Dermis microvascular lymphatic vessel endothelial cell (primary cell): ENCODE measurements around the gene TAMALIN. TPM values are rescaled to one million over a fixed set of nuclear protein-coding genes. Genes with fewer than 3 reads are reported as not detected.

Experiments used
- DNase-seq, 2 donors: peaks; one replicate each; pipeline versions ENCODE4 v3.0.0 to v3.0.0-alpha.2; 2010; ENCODE audit warnings: low read depth in 2 of 2
- total RNA-seq: library from RNA; depleted of rRNA; stranded (reverse); fragments of >200 nt; gene quantifications from 2 replicates; pipeline ENCODE4 v1.2.1, GENCODE V29; 2014

Gene TAMALIN
- total RNA-seq, 1 donor from 2014 or later: 19.4 TPM

GRCh38 chr12:52013626-52014310 is 7.0 kb downstream of the TAMALIN start:
- DNase-seq: no peak

- no peak for DNase-seq
Measured at GRCh38 chr12:52014567-52015530, 8.1 kb downstream of the TAMALIN start.

DNA sequence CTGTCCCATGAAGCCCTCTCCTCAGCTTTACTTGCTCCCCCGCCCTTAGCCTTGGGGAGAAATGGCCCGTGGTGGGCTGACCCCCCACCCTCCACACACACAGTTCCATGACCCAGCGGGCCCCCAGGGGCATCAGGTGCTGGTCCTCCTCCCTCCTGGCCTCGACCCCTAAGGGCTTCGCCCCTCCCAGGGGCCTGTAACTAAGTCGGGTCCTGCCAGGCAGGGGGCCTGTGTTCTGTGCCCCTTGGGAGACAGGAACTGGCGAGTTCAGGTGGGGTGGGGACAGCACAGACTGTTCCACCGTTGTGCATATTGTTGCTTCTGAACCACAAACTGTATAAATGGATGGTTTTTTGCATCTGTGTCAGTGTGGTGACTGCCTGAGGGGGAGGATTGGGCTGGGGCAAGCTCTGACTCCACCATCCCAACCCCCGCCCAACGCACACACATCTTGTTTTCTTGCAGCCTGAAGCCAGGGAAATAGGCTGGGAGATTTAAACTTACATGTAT is 8.8 kb downstream of the TAMALIN start:
- DNase-seq: no peak

DNA sequence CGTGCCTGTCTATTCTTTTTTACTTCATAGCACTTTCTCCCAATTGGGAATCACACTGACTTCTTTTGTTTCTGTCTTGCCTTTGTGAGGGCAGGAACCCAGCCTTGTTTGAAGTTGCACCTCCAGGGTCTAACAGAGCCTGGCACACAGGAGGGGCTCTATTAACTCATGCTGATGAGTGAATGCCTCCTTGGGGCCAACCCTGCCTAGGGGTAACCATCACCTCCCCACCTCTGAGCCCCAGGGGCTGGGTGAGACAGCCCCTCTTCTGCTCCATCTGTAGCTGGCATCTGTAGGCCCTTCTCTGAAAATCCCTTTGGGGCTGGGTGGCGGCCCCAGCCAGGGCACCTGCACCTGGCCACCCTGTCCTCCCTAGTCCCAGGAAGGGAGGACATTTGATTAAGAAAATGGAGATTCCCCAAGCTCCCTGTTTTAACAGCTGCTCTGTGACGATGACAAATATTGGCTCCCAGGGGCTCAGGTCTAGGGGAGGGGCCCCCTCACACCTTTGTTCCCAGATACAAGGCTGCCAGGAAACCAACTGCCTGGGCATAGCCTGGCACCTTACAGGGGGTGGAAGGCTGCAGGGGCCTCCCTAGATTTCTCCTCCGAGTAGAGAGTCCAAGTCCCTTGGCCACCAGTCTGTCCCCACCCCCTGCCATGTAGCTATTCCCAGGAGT is 11.8 kb downstream of the TAMALIN start:
- no peak for DNase-seq

DNA sequence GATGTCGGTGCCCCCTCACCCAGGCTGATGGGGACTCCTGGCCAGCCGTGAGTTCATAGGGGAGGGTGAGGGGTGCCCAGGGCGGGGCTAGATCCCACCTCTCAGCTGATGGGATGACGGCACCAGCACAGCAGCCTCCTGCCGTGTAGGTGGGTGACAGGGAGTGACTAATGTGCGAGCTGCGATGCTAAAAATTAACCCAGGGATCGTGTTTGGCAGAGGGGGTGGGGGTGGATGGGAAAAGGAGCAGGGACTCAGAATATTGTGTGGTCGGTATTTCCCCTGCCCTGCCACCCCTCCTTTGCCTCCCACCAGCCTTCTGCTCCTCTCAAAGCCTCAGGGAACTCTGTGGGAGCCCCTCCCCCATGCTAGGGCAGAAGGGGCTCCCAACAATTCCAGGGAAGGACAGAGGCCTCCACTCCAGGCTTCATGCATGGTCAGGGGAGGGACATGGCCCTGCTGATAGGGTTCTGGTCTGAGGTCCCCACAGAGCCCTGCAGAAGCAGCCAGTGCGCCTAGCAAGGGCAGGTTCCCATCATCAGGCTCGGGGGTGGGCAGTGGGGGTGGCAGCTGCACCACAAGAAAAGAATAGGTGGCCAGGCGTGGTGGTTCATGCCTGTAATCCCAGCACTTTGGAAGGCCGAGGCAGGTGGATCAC is 12.5 kb downstream of the TAMALIN start:
- no peak for DNase-seq

DNA sequence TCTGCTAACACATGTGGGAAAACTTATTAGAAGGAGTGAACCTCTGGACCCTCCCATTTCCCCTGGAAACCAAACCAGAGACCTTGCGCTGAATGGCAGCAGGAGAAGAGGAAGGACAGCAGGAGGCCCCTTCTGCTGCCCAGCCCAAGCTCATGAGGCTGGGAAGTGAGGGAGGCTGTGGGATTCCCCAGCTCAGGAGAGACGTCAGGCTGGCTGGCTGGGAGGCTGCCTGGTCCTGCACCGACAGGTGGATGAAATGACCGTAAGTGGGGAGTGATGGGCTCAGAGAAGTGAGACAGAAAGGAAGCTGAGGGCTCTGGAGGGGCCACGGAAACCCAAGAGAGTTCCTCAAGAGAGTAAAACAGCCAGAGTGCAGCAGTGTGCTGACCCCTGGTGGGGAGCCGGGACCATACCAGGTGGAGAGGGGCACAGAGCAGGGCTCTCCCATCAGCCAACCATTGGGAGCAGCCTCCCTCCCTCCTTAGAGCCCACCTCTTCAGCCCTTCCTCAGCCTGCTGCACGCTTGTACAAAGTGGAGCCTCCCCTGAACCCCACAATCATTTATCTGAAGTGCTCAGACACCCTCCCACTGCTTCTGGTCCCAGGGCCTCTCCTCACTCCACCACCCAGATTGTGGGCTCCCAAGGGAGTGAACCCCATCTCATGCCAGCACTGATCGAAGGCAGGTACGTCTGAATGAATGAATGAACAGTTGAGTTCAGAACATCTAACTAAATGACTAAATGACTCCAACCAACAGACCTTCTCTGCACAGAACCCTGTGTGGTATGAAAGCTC is 14.0 kb downstream of the TAMALIN start:
- peak in 1 of 2 donors; percentile 67 for DNase-seq

DNA sequence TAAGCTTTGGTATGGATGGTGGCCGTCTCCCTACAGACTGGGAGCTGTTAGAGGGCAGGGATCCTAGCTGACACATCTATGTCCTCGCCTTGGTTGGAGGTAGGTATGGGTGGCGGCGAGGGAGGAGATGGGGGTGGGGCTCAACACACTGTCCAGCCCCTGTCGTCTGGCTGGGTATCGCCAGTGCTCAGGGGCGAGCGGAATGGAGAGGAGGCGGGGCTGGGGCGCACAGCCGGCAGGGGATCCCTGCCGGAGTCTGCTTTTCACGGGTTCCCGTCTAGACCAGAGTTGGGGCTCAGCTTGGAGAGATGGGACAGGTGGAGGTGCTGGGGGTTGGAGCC is 16.1 kb downstream of the TAMALIN start:
- peak in 1 of 2 donors; percentile 65 for DNase-seq

- DNase-seq: peak in 1 of 2 donors; percentile 90
Measured at GRCh38 chr12:52023182-52023975, 16.6 kb downstream of the TAMALIN start.

DNA sequence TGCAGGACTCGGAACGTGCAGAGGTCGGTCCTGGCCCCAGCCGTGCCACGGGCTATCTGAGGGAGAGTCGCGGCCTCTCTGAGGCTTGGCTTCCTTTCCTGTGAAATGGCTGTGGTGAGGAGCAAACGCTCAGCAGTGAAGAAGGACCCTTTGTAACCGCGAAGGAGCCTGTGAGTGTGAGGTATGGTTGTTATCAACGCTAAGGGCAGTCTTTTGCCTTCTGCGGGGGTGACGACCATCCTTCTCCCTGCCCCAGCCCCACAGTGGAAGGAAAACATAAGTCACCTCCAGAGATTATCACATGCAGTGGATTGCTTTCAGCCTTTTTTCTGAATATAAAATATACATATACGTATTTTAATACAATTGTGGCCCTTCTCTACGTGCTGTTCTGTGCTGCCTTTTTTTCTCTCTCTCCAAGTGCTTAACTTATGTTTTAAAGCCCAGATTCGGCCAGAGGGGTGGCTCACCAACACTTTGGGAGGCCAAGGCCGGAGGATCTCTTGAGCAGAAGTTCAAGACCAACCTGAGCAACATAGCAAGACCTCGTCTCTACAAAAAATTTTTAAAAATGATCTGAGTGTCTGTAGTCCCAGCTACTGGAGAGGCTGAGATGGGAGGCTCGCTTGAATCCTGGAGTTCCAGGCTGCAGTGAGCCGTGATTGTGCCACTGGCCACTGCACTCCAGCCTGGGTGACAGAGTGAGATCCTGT is 17.4 kb downstream of the TAMALIN start:
- no peak for DNase-seq

GRCh38 chr12:52024845-52025230 is 18.1 kb downstream of the TAMALIN start:
- DNase-seq: no peak

DNA sequence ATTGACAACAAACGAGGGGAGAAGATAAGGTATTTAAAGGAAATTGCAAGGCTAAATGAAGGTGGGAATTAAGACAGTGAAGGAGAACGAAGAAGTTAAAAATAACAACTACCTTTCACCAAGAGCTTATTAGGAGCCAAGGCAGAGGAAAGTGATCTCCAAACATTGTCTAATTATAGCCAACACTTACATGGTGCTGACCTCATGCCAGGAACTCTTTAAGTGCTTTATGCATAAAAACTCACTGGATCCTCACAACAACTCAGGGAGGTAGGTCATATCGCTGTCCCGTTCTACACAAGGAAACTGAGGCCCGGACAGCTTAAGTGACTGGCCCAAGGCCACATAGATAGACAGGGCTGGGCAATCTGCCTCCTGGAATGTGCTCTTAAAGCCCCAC is 19.5 kb downstream of the TAMALIN start:
- no peak for DNase-seq

DNA sequence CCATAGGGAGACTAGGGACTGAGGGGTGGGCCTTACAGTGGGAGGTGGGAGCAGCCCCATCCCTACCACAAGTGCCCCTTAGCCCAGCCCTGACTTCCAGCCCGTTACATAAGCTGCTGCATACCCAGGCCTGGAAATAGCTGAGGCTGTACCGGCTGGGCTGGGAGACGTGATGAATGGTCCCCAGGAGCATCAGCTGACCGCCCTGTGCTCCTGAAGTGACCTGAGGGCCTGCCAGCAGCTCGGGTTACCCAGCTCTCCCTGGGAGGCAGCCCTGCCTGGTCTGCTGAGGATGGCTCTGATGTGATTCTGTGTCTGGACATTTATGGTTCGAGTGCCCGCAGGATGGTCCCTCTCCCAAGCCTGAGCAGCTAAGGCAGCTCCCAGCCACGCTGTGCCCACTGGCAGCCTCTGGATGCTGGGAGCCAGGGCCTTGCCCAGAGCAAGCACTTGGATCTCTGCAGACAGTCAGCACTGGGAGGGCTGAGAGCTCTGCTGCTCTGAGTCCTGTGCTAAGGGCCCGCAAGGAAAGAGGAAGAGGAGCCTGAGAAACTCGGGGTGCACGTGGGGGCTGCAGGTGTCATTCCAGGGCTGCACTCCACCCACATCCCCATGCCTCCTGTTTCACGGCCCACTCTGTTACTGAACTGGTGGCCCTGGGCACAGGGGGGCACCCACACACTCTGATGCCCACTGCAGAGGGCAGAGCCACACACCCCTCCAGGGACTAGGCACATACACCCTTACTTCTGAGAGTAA is 20.5 kb downstream of the TAMALIN start:
- no peak for DNase-seq

DNA sequence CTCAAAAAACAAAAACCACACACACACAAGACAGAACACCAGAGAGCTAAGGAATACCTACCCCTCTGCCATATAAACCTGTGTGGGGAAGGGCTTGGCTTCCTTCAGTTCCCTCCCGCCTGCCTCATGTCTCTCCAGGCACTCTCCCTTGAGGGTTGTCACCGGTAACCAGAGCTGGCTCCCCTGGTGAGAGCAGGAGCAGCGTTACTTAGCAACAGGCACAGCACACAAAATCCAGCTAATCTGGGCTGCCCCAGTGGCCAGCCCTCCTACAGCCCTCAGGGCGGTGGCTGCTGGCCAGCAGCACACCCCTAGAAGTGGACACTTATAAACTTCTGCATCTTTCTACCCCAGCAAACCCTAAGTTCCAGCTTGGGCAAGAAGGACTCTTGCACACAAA is 22.9 kb downstream of the TAMALIN start:
- no peak for DNase-seq

DNA sequence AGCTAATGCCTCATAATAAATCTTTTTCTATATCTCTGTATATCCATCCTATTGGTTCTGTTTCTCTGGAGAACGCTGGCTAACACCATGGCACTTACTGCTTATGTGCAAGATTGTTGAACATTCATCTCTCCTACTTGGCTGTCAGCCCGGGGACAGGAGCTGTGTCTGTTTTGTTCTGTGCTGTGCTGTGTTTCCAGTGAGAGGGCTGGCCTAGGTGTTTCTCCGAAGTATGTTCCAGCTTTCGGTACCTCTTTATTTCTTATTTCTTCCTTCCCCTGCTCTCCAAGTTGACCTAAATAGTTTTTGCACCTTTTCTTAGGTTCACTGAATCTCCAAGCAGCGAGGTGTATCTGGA is 25.7 kb downstream of the TAMALIN start:
- peak in 1 of 2 donors; percentile 59 for DNase-seq

DNA sequence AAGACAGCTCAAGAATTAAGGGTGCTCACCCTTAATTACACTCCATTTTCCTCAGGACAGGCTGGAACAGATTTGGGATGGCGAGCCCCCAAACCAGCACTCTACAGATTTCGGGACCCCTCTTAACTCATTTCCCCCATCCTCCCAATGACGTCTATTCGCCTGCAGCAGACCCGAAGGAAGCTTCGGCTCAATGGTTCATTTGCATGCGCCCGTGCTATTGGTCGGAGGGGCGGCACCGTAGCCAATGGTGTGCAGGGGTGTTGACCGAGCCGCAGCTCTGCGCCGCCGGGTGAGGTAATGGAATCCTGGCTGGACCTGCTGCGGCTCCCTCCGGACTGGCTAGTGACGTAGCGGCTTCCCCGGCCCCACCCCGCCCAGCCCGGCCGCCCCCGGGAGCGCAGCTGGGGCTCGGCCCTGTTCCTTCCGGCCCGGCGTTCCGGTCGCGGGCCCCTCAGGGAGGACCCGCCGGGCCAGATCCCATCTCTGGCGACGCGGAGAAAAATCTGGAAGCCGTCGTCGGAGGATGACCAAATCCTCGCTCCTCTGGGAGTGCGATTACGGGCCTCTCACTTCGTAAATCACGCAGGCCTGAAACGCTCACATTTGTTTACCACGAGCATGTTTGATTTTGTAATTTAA is 26.2 kb downstream of the TAMALIN start:
- DNase-seq: peak; percentile 94 to 98

DNA sequence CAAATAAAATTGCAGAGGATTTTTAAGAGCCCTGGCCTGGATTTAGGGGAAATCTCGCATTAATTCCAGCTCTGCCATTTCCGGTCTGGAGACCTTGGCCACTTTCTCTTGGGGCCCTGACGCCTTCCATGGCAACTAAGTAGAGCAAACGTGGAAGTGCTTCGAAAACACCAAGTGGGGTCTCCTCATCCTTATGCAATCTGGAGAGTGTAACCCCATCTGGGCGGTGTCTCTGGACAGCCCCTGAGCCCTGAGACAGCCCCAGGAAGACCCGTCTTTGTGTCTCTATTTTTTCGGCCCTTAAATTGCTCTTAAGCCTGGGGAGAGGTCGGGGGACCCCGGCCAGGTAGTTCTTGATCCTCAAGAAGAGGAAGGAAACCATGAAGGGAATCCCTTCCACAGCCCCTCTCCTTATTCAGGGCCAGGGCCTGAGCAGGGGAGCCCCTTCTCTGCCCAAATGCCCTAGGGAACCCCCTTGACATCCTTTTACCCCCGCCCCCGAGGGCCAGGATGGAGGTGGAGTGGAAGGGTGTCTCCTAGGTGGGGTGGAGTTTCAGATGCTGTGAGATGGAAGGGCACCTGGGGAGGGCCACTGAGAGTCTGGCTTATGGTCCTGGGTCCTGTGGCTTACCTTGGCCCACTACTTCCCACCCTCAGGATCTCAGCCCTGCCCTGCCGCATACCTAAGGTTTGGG is 26.8 kb downstream of the TAMALIN start:
- no peak for DNase-seq

DNA sequence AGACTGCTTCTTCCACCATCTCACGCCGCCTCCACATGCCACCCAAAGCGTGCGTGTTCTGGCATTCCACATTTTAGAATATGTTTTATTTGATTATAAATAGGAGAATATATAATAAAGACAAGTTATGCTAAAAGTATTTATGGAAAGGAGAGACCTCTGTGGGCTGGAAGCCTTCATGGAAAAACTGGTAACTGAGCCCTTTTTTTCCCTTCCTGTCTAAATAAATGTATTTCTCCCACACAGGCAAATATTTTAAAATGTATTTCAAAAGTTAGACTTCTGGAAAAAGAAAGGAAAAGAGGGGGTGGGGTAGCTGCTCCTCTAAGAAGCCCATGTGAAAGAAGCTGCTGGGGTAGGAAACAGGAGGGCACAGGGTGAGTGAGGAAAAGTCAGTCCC is 28.4 kb downstream of the TAMALIN start:
- no peak for DNase-seq
